Small intestine (tissue), 7 donors: ENCODE results near the gene SHC1. TPM values are rescaled to one million over a fixed set of nuclear protein-coding genes. Genes with fewer than 3 reads are reported as not detected.

Experiments used
- DNase-seq, 2 donors: peaks; one replicate each; pipeline versions ENCODE4 v3.0.0 to v3.0.0-alpha.2; 2013
- FAIRE-seq: peaks from 2 replicates; lab custom pipeline; 2012; peaks lifted over from hg19 to GRCh38; lab: Jason Lieb, UNC
- H3K27ac ChIP-seq, 3 donors: one replicate each; pipeline ENCODE4 v1.5.1; 2013; ENCODE audit warnings: low read length in 2 of 3, mild to moderate bottlenecking in 2 of 3, control low read depth in 1 of 3, inconsistent platforms in 1 of 3, low read depth in 1 of 3, moderate library complexity in 1 of 3
- H3K27me3 ChIP-seq, 3 donors: one replicate each; pipeline ENCODE4 v1.6.1; 2013; ENCODE audit warnings: low read length in 3 of 3, inconsistent platforms in 1 of 3; ENCODE audit not compliant: control insufficient read depth in 3 of 3, insufficient read depth in 3 of 3
- H3K36me3 ChIP-seq, 3 donors: one replicate each; pipeline ENCODE4 v1.6.1; 2013; ENCODE audit warnings: low read length in 3 of 3, inconsistent platforms in 1 of 3, low read depth in 1 of 3, mild to moderate bottlenecking in 1 of 3, moderate library complexity in 1 of 3; ENCODE audit not compliant: control insufficient read depth in 3 of 3, insufficient read depth in 2 of 3
- H3K4me1 ChIP-seq, 3 donors: one replicate each; pipeline ENCODE4 v1.6.1; 2013; ENCODE audit warnings: low read length in 2 of 3, inconsistent platforms in 1 of 3, low read depth in 1 of 3, mild to moderate bottlenecking in 1 of 3, moderate library complexity in 1 of 3; ENCODE audit not compliant: control insufficient read depth in 3 of 3, insufficient read depth in 2 of 3
- H3K4me3 ChIP-seq, 3 donors: one replicate each; pipeline ENCODE4 v1.5.1; 2013; ENCODE audit warnings: low read length in 3 of 3, control low read depth in 1 of 3, inconsistent platforms in 1 of 3, low read depth in 1 of 3, mild to moderate bottlenecking in 1 of 3, moderate library complexity in 1 of 3
- H3K9me3 ChIP-seq, 2 donors: one replicate each; pipeline ENCODE4 v1.6.1; 2013; ENCODE audit warnings: low read depth in 1 of 2, low read length in 1 of 2; ENCODE audit not compliant: control insufficient read depth in 2 of 2, insufficient read depth in 1 of 2
- WGBS, 3 donors: extraction: QIAGEN DNeasy Blood & Tissue Kit; methylation state at CpG; one replicate each; pipeline ENCODE4 v1.1.7; 2013; 5-methylcytosine and 5-hydroxymethylcytosine counted together
- polyA plus RNA-seq, 4 donors: library from polyadenylated mRNA; stranded (reverse) in 3 of 4; unstranded in 1 of 4; fragments of 200-250 nt in 3 of 4; fragments of 120-200 nt in 1 of 4; gene quantifications; one replicate each; pipeline versions ENCODE4 v1.2.1 to v1.2.3, GENCODE V29; 2013
- donor health status: healthy with polysubstance abuse.
- donor health status: control.
- donor health status: control.
- donor health status: Bipolar disorder and iron deficiency.
- donor health status: healthy.

Gene SHC1
- polyA plus RNA-seq, 4 donors, result 59.7 to 84.8 (median 66.7) TPM

DNA sequence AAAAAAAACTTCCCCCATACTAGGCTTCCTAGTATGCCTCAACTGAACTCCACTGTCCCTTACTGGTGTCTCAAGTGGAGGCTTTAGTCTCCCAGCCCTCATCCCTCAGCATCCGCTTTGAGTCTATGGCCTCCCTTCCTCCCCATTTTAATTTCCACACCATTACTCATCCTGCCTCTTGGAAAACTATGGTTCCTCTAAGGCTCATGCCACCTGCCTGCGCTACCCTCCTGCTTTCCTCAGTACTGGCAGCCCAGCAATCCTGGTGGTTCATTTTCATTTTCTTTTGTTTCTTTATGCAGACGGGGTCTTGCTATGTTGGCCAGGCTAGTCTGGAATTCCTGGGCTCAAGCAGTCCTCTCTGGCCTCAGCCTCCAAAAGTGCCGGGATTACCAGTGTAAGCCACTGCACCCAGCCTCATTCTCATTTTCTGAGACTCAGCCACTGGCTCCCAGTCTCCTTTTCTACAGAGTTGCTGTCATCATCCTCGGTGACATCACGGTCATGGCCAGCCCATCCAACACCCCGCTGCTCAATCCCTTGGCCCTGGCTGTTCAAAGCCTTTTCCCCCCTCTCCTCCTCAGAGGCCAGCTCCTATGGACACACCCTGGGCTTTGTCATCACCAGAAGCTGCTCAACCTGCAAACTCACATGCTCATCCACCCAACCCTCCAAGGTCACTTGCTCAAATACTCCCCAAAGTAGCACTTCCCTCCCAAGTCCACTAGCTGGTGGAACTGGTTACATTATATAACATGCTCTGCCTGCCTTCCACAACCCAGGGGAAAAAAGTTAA is 31.7 kb downstream of the SHC1 start:
- no peak for FAIRE-seq
- DNase-seq, result no peak
- H3K4me1 ChIP-seq, result peaks cover 0 to 34% (median 18%) of the 10 kb centered on the region in 3 donors

DNA sequence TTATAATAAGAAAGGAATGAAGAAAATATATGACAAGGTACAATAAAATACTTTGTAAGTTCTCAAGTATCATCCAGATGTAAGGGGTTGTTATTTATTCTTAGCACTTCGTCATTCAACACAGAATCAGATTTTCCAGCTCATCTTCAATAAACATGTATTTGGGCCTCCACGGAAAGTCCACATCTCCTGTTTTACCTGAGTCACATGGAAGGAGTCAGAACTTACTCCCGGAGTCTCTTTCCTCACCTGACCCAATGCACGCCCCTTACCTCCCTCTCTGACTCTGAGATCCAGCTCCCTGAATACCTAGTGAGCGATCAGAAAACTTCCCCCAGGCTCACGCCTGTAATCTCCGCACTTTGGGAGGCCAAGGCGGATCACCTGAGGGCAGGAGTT is 32.6 kb downstream of the SHC1 start:
- Histone ChIP-seq H3K4me1 (peaks cover 0 to 29% (median 15%) of the 10 kb centered on the region in 3 donors), H3K9me3 (no peaks in the 10 kb centered on the region), H3K27ac (peak overlapping the region; percentile 95 to 100 (median 97)), H3K27me3 (no peaks in the 10 kb centered on the region), H3K36me3 (peaks cover 0 to 4% (median 0%) of the 10 kb centered on the region in 3 donors), H3K4me3 (no peak overlapping the region)
- DNase-seq (no peak), FAIRE-seq (no peak)
- WGBS, 3 donors, result 77 to 81% (median 78%) methylated on average over 8 of the region's 8 CpGs

More for the DNA sequence above, 31.7 kb downstream of the SHC1 start:
- H3K9me3 ChIP-seq, result no peaks in the 10 kb centered on the region
- H3K36me3 ChIP-seq, result peaks cover 0 to 4% (median 0%) of the 10 kb centered on the region in 3 donors
- H3K4me3 ChIP-seq, result no peak overlapping the region
- H3K27me3 ChIP-seq, result no peaks in the 10 kb centered on the region
- WGBS, 3 donors, result 93 to 97% (median 94%) methylated on average over 7 of the region's 7 CpGs
- peak overlapping the region in 2 of 3 donors; percentile 41 to 100 for H3K27ac ChIP-seq

DNA sequence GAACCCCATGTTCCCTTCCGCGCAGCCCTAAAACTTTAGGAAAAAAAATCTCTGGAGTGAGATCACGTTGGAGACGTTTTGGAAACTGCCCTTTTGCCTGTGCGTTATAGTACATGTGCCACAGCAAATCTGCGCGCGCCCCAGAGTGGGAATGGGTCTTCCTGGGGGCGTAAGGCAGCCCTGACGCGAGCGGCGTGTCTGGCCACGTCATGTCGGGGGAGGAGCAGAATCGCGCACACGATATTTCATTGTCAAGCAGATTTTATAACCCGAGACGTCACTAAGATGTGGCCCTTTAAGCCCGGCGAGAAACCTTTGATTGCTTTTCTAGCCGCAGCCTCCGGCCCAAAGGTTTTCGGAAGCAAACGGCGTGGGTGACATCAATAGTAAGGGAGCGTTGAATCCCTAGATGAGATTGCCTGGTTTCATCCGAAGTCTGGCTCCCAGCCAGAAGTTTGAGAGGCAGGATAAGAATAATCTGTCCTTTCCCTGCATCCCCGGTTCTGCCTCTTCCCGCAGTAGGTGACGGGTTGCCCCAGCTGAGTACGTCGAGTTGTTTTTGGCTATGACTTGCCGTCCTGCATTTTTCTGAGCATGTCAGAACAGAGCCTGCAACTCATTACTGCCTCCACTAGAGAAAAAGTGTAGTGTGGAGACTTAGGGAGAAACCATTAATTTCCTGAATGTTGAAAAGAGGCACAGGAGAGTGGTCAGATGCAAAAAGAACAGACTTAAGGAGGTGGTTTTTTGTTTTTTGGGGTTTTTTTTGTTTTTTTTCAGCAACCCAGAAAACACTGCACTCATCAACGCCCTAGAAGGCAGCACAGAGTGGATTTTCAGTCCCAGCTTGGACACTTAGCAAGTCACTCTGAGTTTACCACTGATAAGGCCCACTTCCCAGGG is 33.2 kb downstream of the SHC1 start:
- peak overlapping the region; percentile 95 to 100 (median 97) for H3K27ac ChIP-seq
- no peaks in the 10 kb centered on the region for H3K27me3 ChIP-seq
- WGBS, 3 donors, result 0 to 1% (median 1%) methylated on average over 36 of the region's 36 CpGs
- no peaks in the 10 kb centered on the region for H3K9me3 ChIP-seq
- peaks cover 0 to 35% (median 15%) of the 10 kb centered on the region in 3 donors for H3K4me1 ChIP-seq
- DNase-seq, result peak; percentile 94 to 98
- H3K4me3 ChIP-seq, result peak overlapping the region; percentile 36 to 72 (median 64)
- no peaks in the 10 kb centered on the region for H3K36me3 ChIP-seq
- no peak for FAIRE-seq

DNA sequence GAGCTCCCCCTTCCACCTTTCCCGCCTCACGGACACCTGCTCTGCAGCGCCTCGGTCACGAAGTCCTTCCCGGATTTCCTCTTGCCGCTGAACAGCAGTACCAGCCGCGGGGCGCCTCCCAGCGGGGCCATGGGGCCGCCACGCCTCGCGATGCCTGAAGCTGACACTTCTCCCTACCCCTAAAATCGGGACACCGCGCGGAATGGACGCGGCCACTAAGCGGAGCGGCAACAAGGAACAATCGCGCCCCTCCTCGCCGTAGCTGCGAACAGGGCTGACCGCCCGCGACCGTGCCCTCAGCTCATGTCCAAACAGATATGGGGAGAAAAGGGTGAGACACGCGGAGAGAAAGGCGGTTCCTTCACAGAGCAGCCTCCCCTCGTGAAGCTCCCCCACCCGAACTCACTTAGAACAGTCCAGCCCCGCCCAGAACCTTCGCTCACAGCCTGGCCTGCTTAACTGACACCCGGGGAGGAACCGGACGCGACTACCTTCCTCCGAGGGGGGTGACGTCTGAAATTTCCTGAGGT is 33.9 kb downstream of the SHC1 start, which contains the start of gene PMVK:
Gene PMVK, minus strand, starts transcription at position 165 of the 530 bp plus-strand sequence. Its CDS starts 34 bp downstream, at position 131.
- FAIRE-seq (no peak), DNase-seq (peak; percentile 98)
- Histone ChIP-seq H3K36me3 (peaks cover 0 to 2% (median 0%) of the 10 kb centered on the region in 3 donors), H3K4me1 (peaks cover 0 to 39% (median 13%) of the 10 kb centered on the region in 3 donors), H3K4me3 (peak within 1 kb of the TSS; percentile 36 to 72 (median 64)), H3K27me3 (no peaks in the 10 kb centered on the region), H3K27ac (peak within 1 kb of the TSS; percentile 95 to 100 (median 97)), H3K9me3 (no peaks in the 10 kb centered on the region)
- 0% methylated on average over 45 of the region's 45 CpGs for WGBS, 3 donors

DNA sequence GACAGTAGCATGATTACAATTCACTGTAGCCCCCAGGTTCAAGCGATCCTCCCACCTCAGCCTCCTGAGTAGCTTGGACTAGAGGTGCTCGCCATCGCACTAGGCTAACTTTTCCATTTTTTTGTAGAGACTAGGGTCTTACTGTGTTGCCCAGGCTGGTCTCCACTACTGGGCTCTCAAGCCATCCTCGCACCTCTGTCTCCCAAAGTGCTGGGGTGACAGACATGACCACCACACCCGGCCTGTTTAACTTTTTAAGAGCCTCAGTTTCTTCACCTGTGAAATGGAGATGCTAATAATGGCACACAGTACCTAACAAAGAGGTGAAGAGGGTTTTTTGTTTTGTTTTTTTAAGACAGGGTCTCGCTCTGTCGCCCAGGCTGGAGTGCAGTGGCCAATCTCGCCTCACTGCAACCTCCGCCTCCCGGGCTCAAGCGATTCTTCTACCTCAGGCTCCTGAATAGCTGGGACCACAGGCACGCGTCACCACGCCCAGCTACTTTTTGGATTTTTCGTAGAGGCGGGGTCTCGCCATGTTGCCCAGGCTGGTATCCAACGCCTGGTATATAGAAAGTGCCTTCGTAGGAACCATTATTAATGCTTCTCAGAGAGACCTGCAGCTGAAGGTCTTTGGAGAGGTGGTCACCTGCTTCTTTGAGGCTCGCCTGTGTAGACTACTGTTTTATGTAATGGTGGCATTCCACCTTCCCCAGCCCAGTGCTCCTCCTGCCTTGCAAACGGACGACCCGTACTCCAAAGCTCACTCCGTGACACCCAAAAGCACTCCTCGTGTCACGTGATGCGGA is 34.6 kb downstream of the SHC1 start:
- DNase-seq, result no peak
- Histone ChIP-seq H3K27ac (peak overlapping the region; percentile 95 to 100 (median 97)), H3K36me3 (peaks cover 0 to 7% (median 0%) of the 10 kb centered on the region in 3 donors), H3K4me1 (peaks cover 0 to 44% (median 9%) of the 10 kb centered on the region in 3 donors), H3K27me3 (no peaks in the 10 kb centered on the region), H3K4me3 (peak overlapping the region; percentile 30 to 72 (median 64)), H3K9me3 (no peaks in the 10 kb centered on the region)
- WGBS, 3 donors, result 37 to 47% (median 38%) methylated on average over 27 of the region's 27 CpGs
- no peak for FAIRE-seq

DNA sequence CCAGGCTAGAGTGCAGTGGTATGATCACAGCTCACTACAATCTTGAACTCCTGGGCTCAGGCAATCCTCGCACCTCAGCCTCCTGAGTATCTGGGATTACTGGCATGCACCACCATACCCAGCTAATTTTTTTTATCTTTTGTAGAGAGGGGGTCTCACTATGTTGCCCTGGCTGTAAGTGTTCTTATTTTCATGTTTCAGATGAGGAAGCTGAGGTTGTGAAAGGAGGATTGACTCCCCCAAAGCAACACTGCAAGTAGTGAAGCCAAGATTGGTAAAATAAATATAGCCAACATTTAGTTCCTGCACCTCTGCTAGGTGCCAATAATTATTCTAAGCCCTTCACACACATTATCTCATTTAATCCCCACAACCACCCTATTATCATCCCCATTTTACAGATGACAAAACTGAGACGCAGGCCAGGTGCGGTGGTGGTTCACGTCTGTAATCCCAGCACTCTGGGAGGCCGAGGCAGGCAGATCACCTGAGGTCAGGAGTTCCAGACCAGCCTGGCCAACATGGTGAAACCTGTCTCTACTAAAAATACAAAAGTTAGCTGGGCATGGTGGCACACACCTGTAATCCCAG is 36.1 kb downstream of the SHC1 start:
- DNase-seq (no peak), FAIRE-seq (no peak)
- Histone ChIP-seq H3K27ac (no peak overlapping the region), H3K4me3 (no peak overlapping the region), H3K27me3 (no peaks in the 10 kb centered on the region), H3K4me1 (peaks cover 0 to 37% (median 7%) of the 10 kb centered on the region in 3 donors), H3K36me3 (peaks cover 0 to 21% (median 0%) of the 10 kb centered on the region in 3 donors), H3K9me3 (no peaks in the 10 kb centered on the region)
- WGBS, 3 donors, result 98 to 100% (median 99%) methylated on average over 5 of the region's 5 CpGs

DNA sequence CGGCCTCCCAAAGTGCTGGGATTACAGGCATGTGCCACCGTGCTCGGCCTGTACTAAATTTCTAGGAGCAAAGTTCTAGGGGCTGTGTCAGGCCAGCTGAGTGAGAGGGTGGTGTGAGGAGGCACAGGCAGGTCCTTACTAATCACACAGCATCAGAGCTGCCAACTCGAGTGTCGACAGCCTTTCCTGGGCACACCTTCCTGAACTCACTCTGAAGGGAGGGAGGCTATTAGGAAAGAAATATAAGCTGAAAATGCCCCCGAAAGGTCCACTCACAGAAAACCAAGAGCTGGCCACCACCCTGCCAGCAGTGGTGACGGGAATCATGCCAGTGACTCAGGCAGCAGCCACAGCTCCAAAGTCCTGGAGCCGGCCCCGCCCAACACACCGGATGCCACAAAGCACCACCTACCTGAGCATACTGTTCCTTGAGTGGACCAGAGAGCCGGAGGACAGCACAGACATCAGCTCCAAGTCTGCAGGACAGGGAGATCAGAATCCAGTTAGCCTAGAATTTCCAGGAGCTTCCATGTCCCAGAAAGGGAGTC is 38.5 kb downstream of the SHC1 start:
- peak overlapping the region; percentile 89 to 98 (median 96) for H3K27ac ChIP-seq
- no peak overlapping the region for H3K4me3 ChIP-seq
- H3K27me3 ChIP-seq, result no peaks in the 10 kb centered on the region
- WGBS, 3 donors, result 13 to 63% (median 51%) methylated on average over 11 of the region's 11 CpGs
- peaks cover 0 to 27% (median 0%) of the 10 kb centered on the region in 3 donors for H3K4me1 ChIP-seq
- H3K36me3 ChIP-seq, result peaks cover 0 to 38% (median 2%) of the 10 kb centered on the region in 3 donors
- FAIRE-seq (no peak), DNase-seq (peak; percentile 96 to 97)
- no peaks in the 10 kb centered on the region for H3K9me3 ChIP-seq
